ENCODE measurements around the gene TFEB.
A peak's percentile ranks its signal among the peaks of the same experiment; 100 is the strongest.
"Not testable (repeated sequence)": the region's sequence is repeated elsewhere in the genome, so short reads cannot be mapped to it uniquely, and the experiment has no call there.

The TFEB gene
- 14.5 to 120 (median 58.9) reads per million in 18 experiments for total RNA-seq

DNA sequence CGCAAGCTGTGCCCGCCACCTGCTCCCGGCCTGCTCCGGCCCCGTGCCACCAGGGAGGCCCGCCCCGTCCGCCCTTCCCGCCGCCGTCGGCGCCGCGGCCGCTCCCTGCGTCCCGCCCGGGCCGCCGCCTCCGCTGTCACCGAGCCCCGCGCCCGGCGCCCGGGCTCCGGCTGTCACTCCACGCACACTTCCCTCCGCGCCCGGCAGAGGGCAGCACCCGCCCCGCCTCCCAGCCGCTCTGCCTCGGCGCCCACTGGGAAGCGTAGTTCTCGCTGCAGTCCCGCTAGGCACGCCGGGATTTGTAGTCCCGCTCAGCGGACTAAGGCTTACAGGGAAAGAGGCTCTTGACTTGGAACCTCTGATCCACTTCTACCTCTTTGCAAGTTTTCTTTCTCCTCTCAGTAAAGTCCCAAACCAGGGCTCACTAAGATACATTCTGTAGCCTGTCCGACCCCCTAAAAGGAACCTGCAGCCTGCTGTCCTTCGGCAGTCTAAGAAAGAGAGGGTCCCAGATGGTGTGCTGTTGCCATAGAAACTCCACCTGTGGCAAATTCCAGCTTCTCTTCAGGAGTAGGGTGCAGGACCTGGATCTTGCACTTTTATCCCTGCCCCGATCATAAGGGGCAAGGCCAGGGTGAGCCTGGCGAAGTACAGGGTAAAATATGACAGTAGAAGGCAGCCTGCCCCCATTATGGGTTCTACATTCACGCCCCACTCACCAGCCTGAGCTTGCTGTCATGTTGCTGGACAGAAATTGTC lies at the start of gene TFEB:
TSS of gene TFEB (minus strand) at position 182 of the 759 bp plus-strand sequence. CDS start 44,395 bp downstream, outside the sequence.
- DNase-seq, result peak; percentile 95

DNA sequence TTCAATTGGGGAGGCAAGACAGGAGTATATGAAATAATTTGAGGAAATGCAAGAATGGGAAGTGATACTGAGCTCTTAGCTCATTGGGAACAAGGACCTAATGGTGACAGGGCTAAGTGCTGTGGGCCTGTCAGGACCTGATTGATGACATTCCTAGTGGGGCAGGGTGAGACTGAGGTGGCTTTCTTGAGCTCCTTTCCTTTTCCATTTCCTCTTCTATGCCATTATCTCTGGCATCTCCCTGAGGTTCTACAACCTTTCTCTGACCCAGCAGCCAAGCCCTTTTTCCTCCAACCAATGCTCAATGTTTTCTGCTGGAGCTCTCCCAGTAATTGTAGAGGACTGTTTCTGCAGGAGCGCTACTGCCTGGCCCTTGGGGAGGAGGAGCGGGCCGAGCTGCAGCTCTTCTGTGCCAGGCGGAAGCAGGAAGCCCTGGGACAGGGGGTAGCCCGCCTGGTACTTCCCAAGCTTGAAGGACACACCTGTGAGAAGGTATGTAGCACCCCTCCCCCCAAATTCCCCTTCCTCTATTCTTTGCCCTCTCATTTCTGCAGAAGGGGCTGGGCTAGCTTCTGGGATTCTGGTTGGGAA lies 49.3 kb upstream of the TFEB start:
- DNase-seq, result peak; percentile 79 to 81

DNA sequence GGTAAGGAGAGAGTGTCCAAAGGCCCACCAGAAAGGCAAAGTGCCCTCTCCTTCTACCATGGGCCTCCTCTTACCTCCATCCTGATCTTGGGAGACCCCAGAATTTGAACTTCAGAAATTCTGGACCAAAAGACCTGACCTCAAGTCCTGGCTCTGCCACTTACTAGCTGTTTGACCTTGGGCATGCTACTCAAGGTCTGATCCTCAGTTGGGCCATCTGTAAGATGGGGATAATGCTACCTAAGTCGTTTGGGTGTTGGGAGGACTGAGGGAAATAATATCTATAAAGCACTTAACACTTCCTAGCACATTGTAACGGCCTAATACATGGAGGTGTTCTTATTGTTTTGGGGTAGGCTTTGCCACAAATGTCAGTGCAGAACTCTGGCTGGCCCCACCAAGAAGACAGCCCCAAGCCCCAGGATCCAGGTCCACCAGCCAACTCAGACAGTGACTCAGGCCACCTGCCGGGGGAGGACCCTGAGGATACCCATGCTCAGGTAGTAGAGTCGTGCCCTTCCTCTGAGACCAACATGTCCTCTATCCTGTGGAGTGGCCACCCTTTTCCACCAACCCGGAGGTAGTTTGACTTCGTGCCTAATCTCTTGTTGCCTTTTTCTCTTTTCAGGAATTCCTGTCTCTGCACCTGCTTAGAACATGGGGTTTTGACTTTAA lies 47.8 kb upstream of the TFEB start:
- no peak for DNase-seq

DNA sequence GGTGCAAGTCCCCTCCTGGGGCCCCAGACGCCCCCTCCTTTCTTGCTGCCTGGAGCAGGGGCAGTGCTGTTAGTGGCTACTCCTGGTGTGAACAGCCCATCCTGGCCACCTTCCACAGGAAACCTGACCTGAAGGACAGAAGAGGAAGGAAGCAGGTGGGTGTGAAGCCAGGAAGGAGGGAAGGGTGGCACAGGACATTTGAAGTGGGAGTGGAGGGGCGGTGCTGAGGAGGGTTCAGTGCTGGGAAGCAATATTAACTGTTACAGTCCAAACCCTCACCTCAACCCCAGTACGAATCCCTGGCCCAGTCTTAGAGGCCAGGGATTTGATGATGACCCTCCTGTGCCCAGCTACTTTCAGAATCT lies 45.9 kb upstream of the TFEB start:
- DNase-seq, result no peak

DNA sequence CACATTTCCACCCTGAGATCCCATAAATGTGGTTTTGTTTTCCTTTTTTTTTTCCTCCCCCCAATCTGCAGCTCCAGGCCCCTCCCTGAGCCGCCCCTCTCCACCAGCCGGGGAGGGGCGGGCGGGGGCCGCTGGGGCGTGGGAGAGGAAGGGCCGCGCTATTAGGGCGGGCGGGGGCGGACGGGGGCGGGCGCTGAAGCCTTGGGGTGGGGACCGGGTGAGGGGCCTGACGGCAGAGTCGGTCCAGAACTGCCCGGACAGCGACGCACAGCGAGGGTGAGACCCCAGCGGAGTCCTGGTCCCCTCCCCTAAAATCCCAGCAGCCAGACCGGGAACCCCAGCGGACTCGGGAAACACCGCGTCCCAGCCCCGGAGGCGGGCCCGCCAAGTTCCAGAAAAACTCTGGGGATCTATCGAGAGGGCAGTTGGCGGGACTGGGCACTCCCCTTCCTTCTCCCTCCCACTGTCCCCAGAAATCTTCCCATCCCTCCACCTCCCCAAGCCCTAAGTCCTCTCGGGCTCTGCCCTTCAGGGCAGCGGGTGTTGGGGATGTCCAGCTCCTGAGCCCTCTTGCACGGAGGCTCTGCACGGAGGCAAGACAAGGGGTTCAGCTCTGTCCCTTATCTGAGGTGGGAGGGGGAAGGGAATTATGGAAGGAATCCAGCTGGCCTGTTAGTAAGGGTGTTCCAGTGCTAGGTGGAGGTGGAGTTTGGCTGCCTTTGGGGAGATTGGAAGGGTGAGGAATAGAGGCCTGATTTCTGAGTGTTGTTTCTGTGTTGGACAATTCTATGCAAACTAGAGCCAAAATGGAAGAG lies 45.4 kb upstream of the TFEB start, which contains the start of gene PRICKLE4:
TSS of gene PRICKLE4 (plus strand) at position 232 of the 815 bp plus-strand sequence. CDS start 2,692 bp downstream, outside the sequence.
- peak in 1 of 2 donors; percentile 26 for DNase-seq

DNA sequence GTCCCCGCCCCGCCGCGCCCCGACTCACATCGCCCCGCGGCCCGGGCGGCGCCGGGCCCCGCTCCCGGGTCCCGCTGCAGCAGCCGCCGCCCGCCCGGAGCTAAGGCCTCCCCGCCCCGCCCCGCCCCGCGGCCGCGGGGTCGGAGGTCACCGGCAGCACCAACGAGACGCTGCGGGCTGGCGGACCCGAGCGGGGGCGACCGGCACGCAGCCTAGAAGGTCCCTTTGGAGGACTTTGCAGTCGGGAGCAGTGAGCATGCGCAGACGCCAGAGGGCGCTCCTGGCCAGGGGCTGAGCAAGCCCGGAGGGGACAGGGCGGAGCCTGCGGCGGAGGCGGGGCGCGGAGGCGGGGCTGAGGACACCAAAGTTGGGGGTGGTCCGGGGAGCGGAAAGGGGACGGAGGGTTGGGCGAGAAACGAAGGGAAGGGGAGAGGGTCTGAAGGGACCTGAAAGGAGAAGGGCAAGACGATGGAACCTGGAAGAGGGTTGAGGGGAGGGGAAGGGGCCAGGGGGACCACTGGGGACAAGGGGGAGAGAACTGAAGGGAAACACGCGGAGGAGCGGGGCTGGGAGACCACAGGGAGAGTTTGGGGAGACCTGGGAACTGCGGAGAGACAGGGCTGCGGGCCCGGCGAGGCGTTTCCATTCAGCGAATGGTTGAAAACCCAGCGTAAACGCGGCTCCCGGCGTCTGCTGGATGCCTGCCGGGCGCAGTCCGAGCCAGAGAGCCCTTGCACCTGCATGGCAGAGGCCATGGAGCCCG lies 44.6 kb upstream of the TFEB start, which contains the start of gene FRS3:
TSS of gene FRS3 (minus strand) at position 113 of the 763 bp plus-strand sequence. CDS start 2,913 bp downstream, outside the sequence.
- peak; percentile 97 to 99 for DNase-seq

DNA sequence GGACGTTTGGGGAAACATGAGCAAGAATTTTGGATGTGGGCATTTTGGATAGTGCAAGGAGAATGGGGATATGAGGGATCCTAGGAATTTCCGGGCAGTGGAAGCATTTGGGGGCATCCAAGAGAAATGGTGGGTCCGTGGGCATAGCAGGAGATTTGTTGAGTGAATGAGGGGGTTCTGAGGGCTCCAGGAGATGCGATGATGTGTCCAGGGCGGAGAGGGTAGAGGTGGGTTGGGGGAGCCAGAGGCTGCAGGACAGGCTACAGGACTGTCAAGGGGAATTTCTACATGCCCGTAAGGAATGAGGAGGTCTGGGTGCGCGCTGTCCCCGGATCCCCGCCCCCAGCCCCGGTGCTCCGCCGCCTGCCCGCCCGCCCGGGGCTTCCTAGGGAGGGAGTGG lies 43.9 kb upstream of the TFEB start:
- DNase-seq, result no peak

DNA sequence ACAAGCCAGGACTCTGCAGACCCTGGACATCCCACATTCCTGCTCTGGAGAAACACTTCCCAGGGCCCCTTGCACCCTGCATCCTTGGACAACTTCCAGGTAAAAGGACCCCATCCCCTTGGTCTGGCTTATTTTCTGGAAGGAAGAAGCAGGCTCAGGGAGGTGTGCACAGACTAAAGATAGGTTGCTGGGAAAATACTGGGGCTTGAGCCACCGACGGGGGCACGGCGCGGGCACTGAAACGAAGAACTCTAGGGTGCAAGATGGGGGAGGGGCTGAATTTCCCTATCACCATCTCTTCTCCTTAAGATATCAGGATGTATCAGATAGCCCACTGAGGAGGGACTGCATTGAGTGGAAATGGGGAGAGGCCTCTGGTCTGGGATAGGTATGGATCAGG lies 43.5 kb upstream of the TFEB start:
- no peak for DNase-seq

DNA sequence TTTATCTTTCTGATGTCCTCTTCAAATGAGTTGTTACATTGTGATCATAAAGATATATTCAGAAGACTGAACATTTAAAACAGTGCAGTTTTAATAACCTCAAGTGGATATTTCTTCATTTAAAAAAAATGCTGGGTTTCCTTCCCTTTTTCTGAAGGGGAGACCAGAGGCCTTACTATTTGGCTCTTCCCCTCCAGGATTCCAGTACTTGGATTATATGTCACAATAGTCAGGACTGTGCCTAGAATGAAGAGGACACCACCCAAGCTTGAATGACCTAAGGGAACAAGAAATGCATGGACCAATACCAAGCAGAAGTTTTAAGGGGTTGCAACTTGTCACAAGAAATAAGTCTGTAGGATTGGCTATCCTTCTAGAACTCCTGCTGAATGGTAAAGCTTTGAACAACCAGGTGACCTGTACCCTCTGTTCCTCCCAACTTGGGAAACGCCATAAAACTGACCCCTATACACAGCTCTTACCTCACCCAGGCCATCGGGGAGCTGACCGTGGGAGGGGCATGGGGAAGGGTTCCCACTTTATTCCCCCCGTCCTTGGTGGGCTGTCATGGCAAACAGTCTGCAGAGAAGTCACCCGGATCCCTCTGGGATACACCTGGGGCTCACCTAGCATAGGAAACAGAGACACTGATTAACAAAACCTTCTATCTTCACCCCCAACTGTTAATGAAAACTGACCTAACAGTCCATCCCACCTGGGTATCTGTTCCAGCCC lies 42.3 kb upstream of the TFEB start:
- peak; percentile 77 to 93 for DNase-seq

DNA sequence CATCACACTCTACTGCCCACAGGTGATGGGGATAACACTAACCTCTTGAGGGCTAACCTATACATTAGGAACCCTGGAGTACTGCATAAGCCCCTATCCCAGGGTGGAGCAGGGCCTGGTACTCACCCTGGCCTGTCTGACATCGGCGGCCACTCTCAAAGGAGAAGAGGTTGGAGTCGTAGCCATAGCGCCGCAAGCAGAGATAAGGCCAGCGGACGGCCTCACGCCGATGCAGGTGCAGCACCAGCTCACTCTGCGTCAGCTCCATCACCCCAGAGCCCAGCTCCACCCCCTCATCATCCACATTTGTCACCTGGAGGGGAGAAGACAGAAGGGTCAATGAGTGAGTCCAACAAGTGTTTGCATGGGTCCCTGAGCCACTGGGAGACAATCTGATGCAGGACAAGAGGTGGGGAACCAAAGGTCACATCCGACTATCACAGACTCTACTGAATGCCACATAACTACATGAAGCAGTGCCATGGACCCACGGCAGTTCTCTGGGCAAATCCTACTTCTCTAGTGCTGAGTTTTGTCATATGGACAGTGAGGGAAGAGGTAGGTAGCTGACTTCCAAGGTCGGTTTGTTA lies 40.0 kb upstream of the TFEB start:
- DNase-seq, result no peak

DNA sequence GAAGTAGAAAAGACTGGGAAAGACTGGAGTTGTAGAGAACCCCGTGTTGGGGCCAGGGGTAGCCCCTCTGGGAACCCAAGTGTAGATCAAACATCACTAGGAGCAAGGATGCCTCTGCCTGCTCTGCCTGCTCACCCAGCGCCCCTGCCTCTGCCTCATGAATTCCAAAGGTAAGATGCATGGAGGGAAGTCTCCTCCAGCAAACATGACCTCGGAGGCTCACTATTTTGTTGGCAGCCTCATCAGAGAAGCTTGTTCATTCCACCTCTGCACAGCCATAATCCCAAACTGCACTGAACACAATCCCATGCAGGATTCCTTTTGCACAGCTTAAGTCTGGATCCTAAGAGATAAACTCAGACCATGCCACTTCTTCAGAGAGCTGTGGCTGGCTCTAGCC lies 39.4 kb upstream of the TFEB start:
- DNase-seq, result no peak

DNA sequence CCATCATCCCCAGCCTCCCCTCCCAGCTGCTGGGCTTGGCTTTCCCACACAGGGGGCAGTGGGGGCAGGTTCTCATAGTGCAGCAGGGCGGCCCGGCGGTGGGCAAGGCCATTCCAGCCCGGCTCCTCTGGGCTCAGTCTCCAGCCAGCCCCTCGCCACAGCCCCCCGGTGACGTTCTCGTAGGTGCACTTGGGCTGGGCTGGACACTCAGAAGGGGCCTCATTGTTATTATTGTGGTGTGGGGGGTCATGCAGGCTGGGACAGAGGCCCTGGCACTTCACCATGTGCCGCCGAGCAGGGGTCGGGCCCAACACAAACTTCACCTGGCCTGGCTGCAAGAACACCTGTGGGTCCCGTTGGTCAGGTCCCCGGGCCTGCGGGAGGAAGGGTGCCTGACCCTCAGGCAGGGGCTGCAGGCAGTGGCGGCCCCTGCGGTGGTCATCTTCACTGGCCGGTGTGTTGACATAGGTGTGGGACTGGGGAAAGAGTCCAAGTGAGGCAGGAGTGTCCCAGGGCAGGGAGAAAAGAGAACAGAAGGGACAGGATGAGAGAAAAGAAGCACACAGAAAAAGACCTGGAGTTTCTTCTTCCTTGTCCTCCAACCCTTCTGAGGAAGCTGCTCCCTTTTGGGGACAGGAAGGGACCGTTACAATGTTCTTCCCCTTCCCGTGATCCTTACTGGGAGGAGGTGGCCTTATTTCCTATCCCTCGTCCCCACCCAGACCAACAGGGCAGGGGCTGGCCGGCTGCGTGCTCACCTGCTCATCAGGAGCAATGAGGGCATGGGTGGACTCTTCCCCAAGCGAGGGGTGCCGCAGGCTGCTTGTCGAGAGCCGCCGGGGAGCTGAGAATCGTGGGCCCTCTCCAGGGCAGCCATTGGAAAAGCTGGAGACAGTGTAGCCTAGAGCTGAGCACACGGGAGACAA lies 35.9 kb upstream of the TFEB start:
- no peak for DNase-seq

DNA sequence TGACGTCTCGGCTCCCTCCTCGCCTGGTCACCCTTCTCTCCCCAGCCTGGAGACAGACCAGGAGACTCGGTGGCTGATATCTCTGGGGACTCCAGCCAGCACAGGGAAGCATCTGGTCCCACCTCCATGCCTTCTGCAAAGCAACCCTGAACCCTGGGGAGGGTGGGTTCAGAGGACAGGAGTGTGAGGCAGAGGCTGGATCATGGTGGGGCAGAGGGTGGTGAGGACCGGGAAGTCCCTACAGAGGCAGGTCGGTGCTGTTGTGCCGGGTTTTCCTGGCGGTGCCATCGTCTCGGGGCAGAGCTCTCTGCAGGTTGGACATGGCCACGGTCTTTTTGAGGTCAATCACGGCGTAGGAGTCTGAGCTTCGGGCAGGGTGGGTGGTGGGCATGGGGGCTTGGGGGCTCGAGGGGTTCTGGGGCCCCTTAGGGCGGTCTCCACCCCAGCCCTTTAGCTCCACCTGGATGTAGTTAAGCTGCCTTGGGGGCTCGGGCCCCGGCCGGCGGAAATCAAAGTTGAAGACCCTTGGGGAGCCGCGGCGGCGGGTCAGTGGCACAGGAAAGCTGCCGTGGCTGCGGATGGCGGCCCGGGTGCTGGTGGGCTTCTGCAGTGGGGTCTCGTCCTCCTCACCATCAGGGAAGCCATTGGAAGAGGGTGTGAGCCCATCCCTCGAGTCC lies 35.1 kb upstream of the TFEB start:
- no peak for DNase-seq

DNA sequence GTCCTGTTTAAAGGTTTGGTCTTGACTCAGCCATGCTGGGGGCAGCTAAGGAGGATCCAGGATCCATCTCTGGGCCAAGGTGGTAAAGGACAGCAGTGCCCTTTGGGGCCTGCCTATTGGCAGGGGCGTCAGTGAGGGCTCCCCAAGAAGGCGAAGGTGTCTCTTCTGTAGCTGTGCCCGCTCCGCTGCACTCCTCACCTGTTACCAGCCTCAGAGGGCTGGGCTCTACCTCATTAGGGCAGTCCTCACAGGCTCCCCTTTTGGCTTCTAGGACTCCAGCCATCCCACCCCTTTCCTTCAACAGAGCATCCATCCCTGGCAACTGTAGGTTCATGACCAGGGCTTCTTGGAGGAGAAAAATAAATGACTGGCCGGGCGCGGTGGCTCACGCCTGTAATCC lies 34.0 kb upstream of the TFEB start:
- no peak for DNase-seq

DNA sequence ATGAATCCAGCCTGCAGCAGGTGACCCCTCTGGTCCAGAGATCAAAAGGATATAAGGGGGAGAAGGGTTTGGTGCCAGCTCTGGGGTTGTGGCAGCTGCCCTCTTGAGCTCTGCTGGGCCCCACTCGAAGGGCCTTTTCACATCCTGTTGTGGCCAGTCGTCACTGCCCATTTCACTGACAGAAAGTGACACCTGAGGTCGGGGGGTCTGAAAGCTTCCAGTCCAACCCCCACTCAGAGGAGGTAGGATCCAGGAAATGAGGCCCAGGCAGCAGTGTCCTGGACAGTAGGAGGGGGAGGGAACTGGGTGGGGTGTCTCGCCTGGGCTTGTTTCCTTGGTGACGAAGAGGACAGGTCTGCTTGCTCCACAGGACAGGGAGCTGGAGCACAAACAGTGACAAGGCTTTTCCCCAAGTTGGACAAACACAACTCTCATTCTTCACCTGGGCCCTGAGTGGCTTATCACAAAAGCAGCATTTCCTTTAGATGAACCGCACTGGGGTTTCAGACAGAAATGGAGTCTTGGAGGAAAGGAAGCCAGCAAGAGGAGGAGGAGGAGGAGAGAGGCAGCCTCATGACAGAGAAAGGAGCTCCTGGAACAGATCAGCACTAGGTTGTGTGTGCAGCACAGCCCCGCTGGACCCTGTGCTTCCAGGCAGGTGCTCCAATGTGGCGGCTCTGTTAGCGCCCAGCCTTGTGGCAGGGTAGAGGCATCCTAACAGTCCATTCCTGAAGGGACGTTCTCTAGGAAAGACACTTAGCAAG lies 33.3 kb upstream of the TFEB start:
- no peak for DNase-seq

DNA sequence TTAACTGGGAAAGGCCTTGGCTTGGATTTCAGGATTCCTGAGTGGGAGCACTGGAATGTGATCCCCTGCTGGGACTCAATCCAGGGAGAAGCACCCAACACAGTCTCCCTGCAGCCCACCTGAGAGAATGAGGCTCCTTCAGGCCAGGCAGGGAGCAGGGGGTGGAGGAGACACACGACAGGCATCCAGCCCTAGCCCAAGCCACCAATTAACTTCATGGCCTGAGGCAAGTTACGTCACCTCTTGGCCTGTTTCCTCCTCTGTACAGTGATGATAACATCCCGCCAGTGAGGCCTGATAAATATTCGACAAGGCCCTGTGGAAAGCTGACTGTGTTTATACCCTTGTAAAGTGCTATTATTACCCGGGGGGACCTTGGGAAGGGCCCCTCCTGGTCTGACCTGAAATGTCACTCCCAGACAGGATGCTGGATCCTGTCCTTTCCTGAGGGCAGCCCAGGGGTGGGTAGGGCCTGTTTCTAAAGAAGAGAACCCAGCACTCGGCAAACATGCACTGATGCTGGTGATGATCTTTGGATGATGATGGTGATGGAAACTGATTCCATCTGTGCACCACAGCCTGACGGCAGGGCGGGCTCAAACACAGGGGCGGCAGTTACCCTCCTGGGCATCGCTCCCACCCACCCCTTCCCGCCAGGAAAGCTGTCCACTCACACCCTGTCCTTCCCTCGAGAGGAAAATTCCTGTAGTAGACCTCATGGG lies 31.9 kb upstream of the TFEB start:
- DNase-seq, result peak; percentile 21 to 38

DNA sequence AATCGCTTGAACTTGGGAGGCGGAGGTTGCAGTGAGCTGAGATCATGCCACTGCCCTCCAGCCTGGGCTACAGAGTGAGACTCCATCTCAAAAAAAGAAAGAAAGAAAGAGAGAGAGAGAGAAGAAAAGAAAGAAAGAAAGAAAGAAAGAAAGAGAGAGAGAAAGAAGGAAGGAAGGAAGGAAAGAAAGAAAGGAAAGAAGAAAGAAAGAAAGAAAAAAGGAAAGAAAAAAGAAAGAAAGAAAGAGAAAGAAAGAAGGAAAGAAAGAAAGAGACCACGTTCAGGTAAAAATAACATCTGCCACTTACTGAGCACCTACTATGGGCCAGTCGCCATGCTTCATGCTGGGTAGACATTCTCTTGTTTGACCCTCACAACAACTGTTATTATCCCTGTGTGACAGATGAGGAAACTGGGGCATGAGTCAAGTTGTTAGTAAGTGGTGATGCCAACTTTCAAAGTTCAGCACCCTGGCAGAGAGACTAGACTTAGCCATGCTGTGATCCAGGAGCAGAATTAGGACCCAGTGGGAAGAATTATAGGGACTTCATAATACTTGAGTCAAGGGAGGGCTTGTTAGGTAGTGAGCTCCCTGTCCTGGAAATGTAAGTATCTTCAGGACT lies 30.7 kb upstream of the TFEB start:
- not testable (repeated sequence) for DNase-seq
